OCI-LY3 (cell line): Measurements from ENCODE around the gene PIGU.

Source experiments
- CTCF ChIP-seq: fragments of 200-600, 300-600 bp; sonication (generic); IDR thresholded peaks from 2 replicates; pipeline ENCODE4 v1.5.1; 2014; ENCODE audit warnings: antibody characterized with exemption, low read length, low read depth
- EZH2phosphoT487 ChIP-seq: fragments of 200-600 bp; shearing (Covaris generic); IDR thresholded peaks from 2 replicates; pipeline ENCODE4 v1.6.1; 2018; ENCODE audit warnings: antibody characterized with exemption, mixed run types, low read depth

- no peak for TF ChIP-seq EZH2phosphoT487
- no peak for TF ChIP-seq CTCF
Measured at GRCh38 chr20:34540596-34541263, 136.2 kb downstream of the PIGU start.
